ENCODE measurements around the gene TLE2.

TLE2 gene

DNA sequence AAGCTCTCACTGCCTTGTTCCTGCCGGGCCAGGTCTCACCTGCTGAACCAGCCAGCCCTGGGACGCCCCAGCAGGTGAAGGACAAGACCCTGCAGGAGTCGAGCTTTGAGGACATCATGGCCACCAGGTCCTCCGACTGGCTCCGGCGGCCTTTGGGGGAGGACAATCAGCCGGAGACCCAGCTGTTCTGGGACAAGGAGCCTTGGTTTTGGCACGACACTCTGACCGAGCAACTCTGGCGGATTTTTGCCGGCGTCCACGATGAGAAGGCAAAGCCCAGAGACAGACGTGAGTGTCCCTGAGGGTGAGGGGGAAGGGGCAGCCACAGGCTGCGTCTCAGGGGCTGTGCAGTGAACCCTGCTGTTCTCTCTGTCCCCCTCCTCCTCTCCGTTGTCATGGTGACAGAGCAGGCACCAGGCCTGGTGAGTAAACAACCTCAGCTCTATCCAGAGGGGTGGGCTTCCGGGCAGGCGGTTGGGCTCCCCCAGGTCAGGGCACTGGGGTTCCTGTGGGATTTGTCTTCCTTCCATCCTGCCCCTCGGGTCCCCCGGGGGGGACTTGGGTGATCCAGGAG is 42.0 kb downstream of the TLE2 start:
- DNase-seq (ENCODE audit: low spot score) = no peak
- TF ChIP-seq, protein P1, sequence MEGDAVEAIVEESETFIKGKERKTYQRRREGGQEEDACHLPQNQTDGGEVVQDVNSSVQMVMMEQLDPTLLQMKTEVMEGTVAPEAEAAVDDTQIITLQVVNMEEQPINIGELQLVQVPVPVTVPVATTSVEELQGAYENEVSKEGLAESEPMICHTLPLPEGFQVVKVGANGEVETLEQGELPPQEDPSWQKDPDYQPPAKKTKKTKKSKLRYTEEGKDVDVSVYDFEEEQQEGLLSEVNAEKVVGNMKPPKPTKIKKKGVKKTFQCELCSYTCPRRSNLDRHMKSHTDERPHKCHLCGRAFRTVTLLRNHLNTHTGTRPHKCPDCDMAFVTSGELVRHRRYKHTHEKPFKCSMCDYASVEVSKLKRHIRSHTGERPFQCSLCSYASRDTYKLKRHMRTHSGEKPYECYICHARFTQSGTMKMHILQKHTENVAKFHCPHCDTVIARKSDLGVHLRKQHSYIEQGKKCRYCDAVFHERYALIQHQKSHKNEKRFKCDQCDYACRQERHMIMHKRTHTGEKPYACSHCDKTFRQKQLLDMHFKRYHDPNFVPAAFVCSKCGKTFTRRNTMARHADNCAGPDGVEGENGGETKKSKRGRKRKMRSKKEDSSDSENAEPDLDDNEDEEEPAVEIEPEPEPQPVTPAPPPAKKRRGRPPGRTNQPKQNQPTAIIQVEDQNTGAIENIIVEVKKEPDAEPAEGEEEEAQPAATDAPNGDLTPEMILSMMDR (IDR thresholded peaks at IDR 0.05; ENCODE audit: extremely low read depth, missing control alignments) = no peak

DNA sequence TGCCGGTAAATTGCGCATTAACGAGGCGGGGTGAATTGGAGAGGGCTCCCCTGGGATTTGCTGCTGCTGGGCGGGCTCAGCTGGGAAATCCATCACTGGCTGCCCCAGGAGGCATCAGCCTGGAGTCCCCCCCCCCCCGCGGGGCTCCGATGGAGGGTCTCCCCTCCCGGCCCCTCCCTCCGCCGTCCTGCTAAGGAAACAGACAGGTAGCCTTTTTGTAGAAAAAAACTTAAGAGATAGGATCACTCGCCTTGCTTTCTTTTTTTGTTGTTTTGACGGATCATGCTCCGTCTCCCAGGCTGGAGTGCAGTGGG is 44.9 kb downstream of the TLE2 start:
- TF ChIP-seq, protein P1 (IDR thresholded peaks at IDR 0.05; ENCODE audit: extremely low read depth, missing control alignments) = no peak

DNA sequence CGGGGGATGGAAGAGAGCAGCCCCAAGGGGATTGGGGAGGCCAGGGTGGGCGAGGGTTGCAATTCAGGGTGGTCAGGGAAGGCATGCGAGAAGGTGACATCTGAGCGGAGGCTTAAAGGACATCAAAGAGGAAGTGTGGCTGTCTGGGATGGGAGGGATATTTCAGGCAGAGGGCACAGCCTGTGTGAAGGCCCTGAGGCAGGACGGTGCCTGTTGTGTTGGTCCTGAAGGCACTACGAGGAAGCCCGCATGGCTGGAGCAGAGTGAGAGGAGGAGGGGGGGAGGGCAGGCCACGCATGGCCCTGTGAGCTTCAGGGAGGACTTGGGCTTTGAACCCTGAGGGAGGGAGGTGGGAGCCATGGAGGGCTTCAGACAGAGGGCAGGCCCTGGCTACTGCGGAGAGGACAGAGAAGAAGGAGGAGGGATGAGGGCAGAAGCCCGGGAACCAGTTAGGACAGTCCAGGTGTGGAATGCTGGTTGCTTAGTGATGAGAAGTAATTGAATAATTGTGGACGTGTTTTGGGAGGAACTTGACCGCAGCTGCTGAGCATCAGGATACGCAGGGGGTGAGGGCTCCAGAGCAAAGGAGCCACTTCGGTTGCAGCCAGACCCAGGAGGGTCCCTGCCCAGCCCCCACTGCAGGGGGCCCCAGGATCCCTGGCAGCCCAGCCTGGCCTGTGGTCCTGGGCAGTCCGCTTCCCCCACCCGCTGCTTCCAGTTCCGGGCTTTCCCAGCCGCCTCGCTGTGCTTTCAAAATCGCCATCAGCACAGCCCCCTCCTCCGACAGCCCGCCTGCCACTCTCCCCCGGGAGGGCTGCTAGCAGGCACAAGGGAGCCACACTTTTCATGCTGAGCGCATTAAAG is 45.5 kb downstream of the TLE2 start:
- peak; percentile 43 for DNase-seq (ENCODE audit: low spot score)
- TF ChIP-seq, protein P1 (IDR thresholded peaks at IDR 0.05; ENCODE audit: extremely low read depth, missing control alignments) = no peak

More for the DNA sequence above, 44.9 kb downstream of the TLE2 start:
- DNase-seq (ENCODE audit: low spot score) = no peak

- DNase-seq (ENCODE audit: low spot score) = no peak
- TF ChIP-seq, protein P1 (IDR thresholded peaks at IDR 0.05; ENCODE audit: extremely low read depth, missing control alignments) = no peak
These were observed 46.1 kb downstream of the TLE2 start for GRCh38 chr19:2982983-2983350.

DNA sequence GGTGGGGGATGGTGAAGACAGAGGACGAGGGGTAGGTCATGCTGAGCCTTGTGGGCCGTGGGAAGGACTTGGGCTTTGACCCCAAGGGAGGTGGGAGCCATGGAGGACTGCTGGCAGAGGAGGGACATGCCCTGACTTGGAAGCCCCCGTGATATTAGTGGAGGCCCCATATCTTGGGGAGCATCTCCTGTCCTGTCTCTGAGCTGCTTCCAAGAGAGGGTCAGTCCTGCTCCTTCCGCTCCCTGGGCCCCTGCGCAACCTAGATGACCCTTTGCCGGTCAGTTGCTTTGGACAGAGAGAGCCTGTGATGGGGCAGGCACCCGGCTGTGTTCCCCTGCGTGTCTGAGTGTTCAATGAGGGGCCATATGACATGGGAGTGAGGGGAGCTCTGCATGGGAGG is 46.5 kb downstream of the TLE2 start:
- TF ChIP-seq, protein P1 (IDR thresholded peaks at IDR 0.05; ENCODE audit: extremely low read depth, missing control alignments) = no peak
- DNase-seq (ENCODE audit: low spot score) = peak; percentile 16

- TF ChIP-seq, protein P1 (IDR thresholded peaks at IDR 0.05; ENCODE audit: extremely low read depth, missing control alignments) = no peak
- no peak for DNase-seq (ENCODE audit: low spot score)
These were observed 47.2 kb downstream of the TLE2 start for GRCh38 chr19:2981898-2982297.

DNA sequence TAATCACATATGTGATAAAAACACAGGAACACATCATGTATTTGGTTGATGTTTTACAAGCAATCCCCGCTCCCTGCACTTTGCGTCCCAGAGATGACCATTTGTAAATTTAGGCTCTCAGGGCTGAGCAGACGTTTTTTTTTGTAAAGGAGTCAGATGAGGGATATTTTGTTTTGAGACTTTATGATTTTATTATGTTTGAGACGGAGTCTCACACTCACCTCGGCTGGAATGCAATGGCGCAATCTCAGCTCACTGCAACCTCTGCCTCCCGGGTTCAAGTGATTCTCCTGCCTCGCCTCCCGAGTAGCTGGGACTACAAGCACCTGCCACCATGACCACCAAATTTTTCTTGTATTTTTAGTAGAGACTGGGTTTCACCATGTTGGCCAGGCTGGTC is 50.3 kb downstream of the TLE2 start:
- TF ChIP-seq, protein P1 (IDR thresholded peaks at IDR 0.05; ENCODE audit: extremely low read depth, missing control alignments) = no peak
- no peak for DNase-seq (ENCODE audit: low spot score)

All from GM20000 (cell line).